Fibroblast of gingiva (primary cell): ENCODE results near the gene MIPOL1.
A peak's percentile ranks its signal among the peaks of the same experiment; 100 is the strongest.
"Not testable (repeated sequence)": the region's sequence is repeated elsewhere in the genome, so short reads cannot be mapped to it uniquely, and the experiment has no call there.

Experiments used
- DNase-seq: peaks from one replicate; pipeline ENCODE4 v3.0.0-alpha.2; 2011; ENCODE audit warnings: low read depth

Gene MIPOL1

DNA sequence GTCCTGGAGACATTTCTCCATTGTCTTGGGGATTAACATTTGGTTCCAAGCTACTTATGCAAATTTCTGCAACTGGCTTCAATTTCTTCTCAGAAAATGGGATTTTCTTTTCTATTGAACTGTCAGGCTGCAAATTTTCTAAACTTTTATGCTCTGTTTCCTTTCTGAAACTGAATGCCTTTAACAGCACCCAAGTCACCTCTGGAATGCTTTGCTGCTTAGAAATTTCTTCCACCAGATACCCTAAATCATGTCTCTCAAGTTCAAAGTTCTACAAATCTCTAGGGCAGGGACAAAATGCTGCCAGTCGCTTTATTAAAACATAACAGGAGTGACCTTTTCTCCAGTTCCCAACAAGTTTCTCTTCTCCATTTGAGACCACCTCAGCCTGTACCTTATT is 264.7 kb downstream of the MIPOL1 start:
- DNase-seq, result not testable (repeated sequence)

DNA sequence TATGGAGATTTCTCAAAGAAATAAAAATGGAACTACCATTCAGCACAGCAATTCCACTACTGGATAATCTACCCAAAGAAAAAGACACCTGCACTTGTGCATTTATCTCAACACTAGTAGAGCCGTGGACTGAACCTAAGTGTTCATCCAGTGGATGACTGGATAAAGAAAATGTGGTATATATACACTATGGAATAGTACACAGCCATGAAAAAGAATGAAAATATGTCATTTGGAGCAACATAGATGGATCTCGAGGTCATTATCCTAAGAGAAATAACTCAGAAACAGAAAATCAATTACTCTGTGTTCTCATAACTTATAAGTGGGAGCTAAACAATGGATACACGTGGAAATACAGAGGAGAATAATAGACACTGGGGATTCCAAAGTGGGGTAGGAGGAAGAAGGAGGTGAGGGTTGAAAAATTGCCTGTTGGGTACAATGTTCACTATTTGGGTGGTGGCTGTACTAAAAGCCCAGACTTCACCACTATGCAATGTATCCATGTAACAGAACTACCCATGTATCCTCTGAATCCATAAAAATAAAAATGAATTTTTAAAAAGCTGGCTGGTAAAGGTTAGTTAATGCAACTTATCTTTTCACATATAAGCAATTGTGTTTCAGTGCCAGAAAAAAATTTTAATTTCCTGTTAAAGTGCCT is 266.6 kb downstream of the MIPOL1 start:
- DNase-seq, result no peak

DNA sequence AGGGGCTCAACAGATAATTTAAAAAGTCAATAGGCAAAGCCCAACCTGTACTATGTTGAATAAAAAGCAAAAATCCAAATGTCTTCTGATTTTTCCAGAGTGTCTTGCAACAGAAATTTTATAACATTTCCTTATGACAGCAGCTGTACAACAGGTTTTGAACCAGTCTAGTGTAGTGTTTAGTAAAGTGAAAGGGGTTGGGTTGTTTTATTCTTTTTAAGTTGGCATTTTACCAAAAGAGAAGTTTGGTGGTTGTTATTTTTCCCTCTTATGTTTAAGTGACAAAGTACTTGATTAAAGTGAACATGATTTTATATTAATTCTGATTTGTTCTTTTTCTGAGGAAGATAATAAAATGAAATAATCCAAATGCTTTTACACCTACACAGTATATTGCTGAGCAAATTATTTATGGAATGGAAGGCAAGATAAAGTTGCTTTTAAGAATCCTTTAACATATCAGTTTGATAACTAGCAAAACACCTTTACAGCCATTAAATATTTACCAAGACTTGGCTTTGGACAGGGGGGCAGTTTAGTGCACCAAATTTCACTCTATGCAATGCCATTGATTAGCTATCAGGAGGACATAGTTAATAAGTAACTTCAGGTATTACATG is 268.4 kb downstream of the MIPOL1 start:
- no peak for DNase-seq

DNA sequence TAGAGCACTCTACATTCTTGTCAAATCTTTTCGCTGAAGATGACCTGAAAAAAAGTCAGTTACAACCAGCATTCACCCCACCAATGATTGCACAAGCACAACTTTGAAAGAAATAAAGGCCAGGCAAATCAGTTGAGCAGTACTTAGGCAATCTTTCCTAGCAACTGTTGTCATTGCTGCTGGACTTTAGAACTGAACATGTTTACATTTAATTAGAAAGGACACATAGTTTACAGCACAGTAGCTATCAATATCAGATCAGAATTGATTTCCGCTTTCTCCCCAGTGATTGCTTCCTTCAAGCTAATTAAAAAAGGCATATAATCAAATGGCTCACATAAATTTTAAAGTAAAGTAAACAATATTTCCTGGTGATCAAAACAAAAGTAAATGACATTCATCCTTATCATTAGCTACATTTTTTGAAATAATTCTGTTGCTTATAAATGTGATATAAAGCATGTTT is 268.9 kb downstream of the MIPOL1 start:
- peak; percentile 20 for DNase-seq

DNA sequence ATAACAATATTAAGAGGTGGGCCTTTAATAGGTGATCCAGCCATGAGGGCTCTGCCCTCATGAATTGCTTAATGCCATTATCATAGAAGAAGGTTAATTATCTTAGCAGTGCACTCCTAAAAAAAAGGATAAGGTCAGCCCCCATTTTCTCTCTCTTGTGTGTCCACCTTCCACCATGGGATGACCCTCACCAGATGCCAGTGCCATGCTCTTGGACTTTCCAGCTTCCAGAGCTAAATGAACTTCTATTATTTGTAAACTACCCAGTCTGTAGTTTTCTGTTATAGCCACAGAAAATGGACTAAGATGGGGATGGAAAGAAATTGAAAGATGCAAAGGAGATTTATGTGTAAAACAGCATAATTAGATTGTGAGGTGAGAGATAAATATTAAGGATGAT is 271.9 kb downstream of the MIPOL1 start:
- no peak for DNase-seq

DNA sequence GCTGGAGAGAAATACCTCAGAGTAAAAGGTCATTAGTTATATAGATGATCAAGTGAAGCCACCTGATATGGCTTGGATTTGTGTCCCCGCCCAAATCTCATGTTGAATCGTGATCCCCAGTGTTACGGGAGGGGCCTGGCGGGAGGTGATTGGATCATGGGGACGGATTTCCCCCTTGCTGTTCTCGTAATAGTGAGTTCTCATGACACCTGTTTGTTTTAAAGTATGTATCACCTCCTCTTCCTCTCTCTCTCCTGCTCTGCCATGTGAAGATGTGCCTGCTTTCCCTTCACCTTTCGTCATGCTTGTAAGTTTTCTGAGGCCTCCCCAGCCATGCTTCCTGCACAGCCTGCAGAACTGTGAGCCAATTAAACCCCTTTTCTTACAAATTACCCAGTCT is 272.5 kb downstream of the MIPOL1 start:
- no peak for DNase-seq

DNA sequence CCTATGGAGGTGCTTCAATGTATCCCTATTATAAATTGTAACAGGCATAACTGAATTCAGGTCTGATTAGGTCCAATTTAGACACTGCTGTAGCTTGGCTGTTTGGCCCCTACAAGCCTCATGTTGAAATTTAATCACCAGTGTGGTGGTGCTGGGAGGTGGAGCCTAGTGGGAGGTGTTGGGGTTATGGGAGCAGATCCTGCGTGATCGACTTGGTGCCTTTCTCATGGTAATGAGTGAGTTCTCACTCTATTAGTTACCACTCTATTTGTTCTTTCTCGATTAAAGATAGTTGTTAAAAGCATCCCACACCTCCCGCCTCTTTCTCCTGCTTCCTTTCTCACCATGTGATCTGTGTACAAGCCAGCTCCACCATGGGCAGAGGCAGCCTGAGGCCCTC is 275.2 kb downstream of the MIPOL1 start:
- no peak for DNase-seq

DNA sequence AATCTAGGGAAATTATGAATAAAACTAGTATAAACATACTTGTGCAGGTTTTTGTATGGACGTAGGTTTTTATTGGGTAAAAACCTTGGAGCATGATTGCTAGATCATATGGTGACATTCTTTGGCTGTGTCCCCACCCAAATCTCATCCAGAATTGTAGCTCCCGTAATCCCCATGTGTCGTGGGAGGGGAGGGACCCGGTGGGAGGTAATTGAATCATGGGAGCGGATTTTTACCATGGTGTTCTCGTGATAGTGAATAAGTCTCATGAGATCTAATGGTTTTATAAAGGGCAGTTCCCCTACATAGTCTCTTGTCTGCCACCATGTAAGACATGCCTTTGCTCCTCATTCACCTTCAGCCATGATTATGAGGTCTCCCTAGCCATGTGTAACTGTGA is 276.5 kb downstream of the MIPOL1 start:
- DNase-seq, result no peak

DNA sequence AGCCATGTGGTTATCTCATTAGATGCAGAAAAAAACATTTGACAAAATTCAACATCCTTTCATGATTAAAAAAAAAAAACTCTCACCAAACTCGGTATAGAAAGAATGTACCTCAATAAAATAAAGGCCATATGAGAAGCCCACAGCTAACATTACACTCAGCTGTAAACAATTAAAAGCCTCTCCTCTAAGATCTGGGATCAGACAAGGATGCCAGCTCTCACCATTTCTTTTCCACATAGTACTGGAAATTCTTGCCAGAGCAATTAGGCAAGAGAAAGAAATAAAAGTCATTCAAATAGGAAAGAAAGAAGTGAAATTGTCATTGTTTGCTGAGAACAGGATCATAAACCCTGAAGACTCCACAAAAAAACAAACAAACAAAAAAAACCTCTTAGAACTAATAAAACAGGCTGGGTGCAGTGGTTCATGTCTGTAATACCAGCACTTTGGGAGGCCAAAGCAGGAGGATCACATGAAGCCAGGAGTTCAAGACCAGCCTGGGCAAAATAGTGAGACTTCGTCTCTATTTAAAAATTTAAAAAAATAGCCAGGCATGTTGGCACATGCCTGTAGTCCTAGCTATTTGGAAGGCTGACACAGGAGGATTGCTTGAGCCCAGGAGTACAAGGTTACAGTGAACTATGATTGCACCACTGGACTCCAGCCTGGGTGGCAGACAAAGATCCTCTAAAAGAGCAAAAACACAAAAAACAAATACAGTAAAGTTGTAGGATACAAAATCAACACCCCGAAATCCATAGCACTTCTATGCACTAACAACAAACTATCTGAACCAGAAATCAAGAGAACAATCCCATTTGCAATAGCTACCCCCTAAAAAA is 282.9 kb downstream of the MIPOL1 start:
- peak; percentile 69 for DNase-seq

DNA sequence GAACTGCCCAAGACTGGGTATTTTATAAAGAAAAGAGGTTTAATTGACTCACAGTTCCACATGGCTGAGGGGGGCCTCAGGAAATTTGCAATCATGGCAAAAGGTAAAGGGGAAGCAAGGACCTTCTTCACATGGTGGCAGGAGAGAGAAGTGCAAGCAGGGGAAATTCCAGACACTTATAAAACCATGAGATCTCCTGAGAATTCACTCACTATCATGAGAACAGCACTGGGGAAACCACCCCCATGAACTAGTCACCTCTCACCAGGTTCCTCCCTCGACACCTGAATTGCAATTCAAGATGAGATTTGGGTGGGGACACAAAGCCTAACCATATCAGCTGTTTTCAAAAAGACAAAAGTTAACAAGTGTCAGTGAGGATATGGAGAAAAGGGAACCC is 284.7 kb downstream of the MIPOL1 start:
- DNase-seq, result no peak

DNA sequence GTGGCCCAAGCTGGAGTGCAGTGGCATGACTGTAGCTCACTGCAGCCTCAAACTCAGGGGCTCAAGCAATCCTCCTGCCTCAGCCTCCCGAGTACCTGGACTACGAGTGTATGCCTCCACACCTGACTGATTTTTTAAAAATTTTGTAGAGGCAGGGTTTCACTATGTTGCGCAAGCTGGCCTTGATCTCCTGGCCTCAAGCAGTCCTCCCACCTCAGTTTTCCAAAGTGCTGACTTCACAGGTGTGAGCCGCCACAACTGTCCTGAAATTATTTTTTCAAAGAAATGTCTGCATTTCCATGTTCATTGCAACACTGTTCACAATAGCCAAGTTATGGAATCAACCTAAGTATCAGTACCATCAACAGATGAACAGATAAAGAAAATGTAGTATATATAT is 285.9 kb downstream of the MIPOL1 start:
- DNase-seq, result no peak

DNA sequence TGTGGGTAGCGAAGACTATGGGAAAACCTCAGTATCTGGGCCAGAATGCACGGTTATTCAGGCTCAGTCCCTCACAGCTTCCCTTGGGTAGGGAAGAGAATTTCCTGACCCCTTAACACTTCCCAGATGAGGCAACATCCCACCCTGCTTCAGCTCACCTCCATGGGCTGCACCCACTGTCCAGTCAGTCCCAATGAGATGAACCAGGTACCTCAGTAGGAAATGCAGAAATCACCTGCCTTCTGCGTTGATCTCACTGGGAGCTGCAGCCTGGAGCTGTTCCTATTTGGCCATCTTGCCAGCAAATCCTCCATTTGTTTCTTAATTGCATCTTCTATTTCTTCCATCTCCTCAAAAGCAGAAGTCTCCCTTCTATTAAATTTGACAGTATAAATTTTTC is 292.9 kb downstream of the MIPOL1 start:
- DNase-seq, result no peak

DNA sequence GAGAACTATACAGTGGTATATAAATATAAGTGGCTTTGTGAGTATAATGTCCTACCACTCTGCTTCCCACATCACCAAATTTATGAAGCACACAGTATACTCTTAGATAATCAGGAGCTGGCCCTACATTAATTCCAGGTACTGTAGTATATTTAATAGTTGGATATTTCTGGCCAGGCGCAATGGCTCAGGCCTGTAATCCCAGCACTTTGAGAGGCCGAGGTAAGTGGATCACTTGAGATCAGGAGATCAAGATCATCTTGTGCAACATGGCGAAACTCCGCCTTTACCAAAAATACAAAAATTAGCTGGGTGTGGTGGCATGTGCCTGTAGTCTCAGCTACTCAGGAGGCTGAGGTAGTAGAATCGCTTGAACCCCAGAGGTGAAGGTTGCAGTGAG is 293.3 kb downstream of the MIPOL1 start:
- no peak for DNase-seq

DNA sequence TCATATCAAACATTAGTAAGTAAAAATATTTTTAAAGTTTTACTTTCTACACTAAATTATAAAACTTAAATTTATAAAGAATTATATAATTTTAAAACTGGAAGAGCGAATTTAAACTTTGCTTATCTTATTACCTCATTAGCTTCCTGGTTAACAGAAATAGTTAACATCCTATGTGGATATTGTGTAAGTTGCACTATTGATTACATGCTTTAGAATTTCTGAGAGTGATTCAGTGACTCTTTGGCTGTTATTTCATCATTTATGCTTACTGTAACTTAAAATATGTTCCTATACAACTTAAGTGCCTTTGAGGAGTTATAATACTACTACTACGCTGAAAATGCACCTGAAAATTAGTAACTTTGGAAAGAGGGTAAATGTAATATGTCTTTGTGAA is 295.9 kb downstream of the MIPOL1 start:
- no peak for DNase-seq

DNA sequence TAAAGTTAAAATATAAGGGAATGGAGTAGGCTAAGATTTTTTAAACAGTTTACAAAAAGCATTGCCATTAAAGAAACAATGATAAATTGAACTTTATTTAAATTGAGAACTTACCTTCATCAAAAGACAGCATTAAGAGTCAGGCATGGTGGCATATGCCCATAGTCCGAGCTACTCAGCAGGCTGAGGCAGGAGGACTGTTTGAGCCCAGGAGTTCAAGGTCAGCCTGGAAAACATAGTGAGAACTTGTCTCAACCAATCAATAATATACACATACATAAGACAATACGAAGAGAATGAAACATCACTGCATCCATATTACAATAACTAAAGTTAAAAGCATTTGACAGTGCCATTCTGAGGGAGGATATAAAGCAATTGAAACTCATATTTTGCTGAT is 299.7 kb downstream of the MIPOL1 start:
- no peak for DNase-seq

DNA sequence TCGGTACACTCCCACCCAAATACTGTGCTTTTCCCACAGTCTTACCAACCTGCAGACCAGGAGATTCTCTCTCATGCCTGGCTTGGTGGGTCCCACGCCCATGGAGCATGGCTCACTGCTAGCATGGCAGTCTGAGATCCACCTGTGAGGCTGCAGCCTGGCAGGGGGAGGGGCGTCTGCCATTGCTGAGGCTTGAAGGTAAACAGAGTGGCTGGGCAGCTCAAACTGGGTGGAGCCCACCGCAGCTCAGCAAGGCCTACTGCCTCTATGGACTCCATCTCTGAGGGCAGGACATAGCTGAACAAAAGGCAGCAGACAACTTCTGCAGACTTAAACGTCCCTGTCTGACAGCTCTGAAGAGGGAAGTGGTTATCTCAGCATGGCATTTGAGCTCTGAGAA is 304.1 kb downstream of the MIPOL1 start:
- no peak for DNase-seq

DNA sequence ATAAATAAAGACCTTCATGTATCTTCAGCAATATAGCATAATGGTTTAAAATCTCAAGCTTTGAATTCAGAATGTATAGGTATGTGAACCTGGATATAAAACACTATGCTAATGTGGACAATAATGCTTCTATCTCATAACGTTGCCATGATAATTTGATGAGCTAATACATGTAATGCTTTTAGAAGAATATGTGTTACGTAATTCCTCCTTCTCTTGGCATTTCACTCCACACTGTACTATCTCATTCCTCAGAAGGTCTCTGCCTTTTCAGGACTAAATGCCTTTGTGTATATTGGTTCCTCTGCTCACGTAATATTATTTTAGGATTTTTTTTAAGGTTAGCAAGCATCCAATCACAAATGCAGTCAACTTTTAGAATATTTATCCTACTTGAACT is 310.8 kb downstream of the MIPOL1 start:
- no peak for DNase-seq

DNA sequence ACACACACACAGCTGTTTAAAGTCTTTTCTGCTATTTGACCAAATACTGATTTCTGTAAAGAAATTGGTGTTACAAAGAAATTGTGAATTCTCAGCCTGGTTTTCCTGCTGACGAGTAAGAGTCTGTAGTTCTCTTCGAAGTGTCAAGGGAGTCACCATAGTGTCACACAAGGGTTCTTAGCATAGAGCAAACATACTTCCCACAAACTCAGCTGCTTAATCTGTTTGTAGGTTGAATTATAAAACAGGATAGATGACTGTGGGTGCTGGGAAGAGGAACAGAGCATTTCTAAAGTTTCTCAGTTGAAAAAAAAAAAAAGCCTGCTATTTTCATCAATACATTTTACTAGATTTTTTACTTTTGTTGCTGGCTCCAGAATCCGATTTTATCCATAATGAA is 314.4 kb downstream of the MIPOL1 start:
- DNase-seq, result no peak

DNA sequence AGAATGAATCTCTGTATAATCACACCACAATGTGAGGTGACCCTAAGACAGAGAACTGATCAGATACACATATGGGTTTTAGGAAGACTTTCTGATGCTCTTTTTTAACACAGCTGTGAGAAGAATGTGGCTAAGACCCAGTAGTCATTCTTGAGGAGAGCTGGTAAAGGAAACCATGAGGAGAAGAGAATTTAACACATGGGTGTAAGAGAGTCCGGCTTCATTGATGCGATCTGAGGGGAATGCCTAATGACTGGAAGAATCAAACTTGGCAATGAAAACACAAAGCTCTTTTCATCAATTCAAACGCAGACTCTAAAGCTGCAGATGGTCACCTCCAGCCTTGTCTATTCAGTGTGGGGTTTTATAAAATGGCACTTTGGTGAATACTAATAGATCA is 318.0 kb downstream of the MIPOL1 start:
- DNase-seq, result no peak

DNA sequence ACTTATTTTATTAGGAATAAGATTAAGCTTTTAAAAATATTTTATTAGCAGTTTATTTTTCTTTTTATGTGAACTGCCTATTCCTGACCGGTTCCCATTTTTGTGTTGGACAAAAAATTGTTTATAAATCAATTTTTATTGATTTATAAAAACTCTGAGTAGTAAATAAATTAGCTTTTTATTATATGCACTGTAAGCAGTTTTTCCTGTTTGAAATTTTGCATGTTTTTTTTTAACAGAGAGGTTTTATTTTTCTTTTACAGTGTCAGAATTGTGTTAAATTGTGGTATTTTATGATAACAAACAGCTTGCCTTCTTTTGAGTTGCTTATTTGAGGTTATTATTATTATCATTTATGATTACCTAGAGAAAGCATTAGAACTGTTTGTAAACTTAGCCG is 329.3 kb downstream of the MIPOL1 start:
- DNase-seq, result no peak

DNA sequence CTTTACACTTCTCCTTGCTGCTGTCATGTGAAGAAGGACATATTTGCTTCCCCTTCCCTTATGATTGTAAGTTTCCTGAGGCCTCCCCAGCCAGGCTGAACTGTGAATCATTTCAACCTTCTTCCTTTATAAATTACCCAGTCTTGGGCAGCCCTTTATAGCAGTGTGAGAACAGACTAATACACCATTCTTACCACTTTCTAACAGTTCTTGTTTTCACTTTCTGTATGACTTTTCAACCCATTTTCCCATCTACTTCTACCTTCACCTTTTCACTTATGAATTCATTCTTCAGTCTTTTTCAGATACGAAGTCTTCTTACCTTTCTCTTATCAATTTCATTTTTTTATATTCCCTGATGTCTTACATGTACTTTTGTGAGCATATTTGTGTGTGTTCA is 342.3 kb downstream of the MIPOL1 start:
- DNase-seq, result no peak

DNA sequence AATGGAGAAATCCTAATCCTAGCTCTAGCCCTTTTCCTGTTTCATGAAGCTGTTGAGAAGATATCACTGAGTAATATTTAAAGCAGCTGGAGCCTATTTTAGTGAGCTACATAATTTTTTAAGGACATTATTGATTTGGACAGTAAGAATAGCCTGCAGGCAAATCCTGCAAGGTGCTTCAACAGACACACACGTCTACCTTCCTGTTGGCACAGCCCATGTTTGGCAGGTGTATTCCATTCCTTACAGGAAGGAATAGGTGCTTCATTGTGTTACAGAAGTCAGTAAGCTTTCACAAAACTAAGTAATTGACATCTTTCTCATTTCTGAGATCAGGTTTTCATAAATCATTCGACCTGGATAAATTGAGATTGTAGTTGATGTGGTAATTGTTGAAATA is 346.7 kb downstream of the MIPOL1 start:
- no peak for DNase-seq

DNA sequence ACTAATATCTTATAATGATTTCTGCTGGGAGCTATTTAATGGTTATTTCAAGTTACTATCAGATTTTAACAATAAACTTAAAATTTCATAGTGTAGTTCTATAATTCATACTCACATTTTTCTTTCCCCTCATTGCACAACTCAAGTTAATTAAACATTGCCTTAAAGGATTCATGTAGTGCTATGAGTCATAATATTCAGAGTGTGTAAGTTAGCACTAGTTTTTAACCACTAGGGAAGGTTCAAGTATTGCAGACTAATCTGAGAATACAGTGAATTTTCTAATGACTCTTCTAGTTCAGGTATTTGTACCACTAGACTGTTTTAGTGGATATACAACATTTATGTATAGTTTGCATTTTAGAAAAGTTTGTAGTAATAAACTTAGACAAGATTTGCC is 347.4 kb downstream of the MIPOL1 start:
- DNase-seq, result peak; percentile 6
